Testis (tissue), 2 donors: ENCODE data around the gene NELL2.

Experiments
- POLR2A ChIP-seq: fragments of 450-650 bp; IDR thresholded peaks from one replicate; pipeline ENCODE4 v1.6.1; 2017; ENCODE audit warnings: antibody characterized with exemption, mild to moderate bottlenecking, moderate library complexity
- TF ChIP-seq, protein P1 (sequence below), 3 experiments: fragments of 450-650 bp in 2 of 3; fragments of 200-600 bp in 1 of 3; sonication (generic) in 1 of 3; IDR thresholded peaks; one replicate each; pipeline ENCODE4 v1.5.1; 2016 to 2019; ENCODE audit warnings: antibody characterized with exemption in 3 of 3, mild to moderate bottlenecking in 2 of 3, moderate library complexity in 1 of 3

DNA sequence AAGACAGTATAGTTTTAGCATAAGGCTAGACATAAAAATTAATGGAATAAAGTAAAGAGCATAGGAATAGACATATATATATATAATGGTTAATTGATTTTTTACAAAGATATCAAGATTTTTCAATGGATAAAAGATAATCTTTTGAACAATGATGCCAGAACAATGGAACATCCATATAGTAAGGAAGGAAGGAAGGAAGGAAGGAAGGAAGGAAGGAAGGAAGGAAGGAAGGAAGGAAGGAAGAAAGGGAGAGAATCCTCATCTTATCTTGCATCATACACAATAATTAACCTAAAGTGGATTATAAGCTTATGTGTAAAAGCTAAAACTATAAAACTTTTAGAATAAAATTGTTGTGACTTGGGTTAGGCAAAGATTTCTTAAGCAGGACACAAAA, 9.8 kb upstream of the NELL2 start:
- TF ChIP-seq, protein P1, sequence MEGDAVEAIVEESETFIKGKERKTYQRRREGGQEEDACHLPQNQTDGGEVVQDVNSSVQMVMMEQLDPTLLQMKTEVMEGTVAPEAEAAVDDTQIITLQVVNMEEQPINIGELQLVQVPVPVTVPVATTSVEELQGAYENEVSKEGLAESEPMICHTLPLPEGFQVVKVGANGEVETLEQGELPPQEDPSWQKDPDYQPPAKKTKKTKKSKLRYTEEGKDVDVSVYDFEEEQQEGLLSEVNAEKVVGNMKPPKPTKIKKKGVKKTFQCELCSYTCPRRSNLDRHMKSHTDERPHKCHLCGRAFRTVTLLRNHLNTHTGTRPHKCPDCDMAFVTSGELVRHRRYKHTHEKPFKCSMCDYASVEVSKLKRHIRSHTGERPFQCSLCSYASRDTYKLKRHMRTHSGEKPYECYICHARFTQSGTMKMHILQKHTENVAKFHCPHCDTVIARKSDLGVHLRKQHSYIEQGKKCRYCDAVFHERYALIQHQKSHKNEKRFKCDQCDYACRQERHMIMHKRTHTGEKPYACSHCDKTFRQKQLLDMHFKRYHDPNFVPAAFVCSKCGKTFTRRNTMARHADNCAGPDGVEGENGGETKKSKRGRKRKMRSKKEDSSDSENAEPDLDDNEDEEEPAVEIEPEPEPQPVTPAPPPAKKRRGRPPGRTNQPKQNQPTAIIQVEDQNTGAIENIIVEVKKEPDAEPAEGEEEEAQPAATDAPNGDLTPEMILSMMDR (IDR thresholded peaks at IDR 0.05) = no peak
- no peak for TF ChIP-seq POLR2A
